C4-2B (cell line): Measurements from ENCODE around the gene KSR2.

Experiments used
- CTCF ChIP-seq: fragments of 450-650 bp; conservative IDR thresholded peaks from 2 replicates; pipeline ENCODE4 v1.5.1; 2017; ENCODE audit warnings: mild to moderate bottlenecking
- ZFX ChIP-seq: fragments of 450-650 bp; IDR thresholded peaks from 2 replicates; pipeline ENCODE4 v1.6.1; 2017

GRCh38 chr12:117521346-117521745 is 447.4 kb downstream of the KSR2 start:
- TF ChIP-seq CTCF: no peak
- TF ChIP-seq ZFX: no peak
